Spleen (tissue), 11 donors: Measurements from ENCODE around the gene FREM2. TPM values are rescaled to one million over a fixed set of nuclear protein-coding genes. Genes with fewer than 3 reads are reported as not detected.

Experiments used
- DNase-seq: peaks from one replicate; pipeline ENCODE4 v3.0.0-alpha.2; 2020
- H3K27ac ChIP-seq, 8 donors: fragments of 200-600 bp; sonication (generic) in 7 of 8; 1 replicate in 4 of 8; 2 replicates in 4 of 8; pipeline versions ENCODE4 v1.5.0 to v1.8.0; 2016 to 2021; ENCODE audit warnings: inconsistent platforms in 4 of 8, mild to moderate bottlenecking in 4 of 8, moderate library complexity in 1 of 8
- H3K27me3 ChIP-seq, 7 donors: fragments of 200-600 bp; sonication (generic) in 6 of 7; replicated peaks in 1 of 7; 1 replicate in 4 of 7; 2 replicates in 3 of 7; pipeline versions ENCODE4 v1.5.0 to v1.8.0; 2016 to 2021; ENCODE audit warnings: inconsistent platforms in 3 of 7, mild to moderate bottlenecking in 1 of 7
- H3K36me3 ChIP-seq, 6 donors: fragments of 200-600 bp; sonication (generic) in 5 of 6; 1 replicate in 4 of 6; 2 replicates in 2 of 6; pipeline versions ENCODE4 v1.5.0 to v1.8.0; 2016 to 2021; ENCODE audit warnings: inconsistent platforms in 2 of 6
- H3K4me1 ChIP-seq, 6 donors: fragments of 200-600 bp; sonication (generic) in 5 of 6; 1 replicate in 3 of 6; 2 replicates in 3 of 6; pipeline versions ENCODE4 v1.5.0 to v1.8.0; 2016 to 2021; ENCODE audit warnings: inconsistent platforms in 3 of 6
- H3K4me3 ChIP-seq, 8 donors: fragments of 200-600 bp; sonication (generic) in 7 of 8; 1 replicate in 4 of 8; 2 replicates in 4 of 8; pipeline versions ENCODE4 v1.5.0 to v1.8.0; 2016 to 2021; ENCODE audit warnings: inconsistent platforms in 4 of 8, mild to moderate bottlenecking in 4 of 8, moderate library complexity in 2 of 8
- H3K9me3 ChIP-seq, 8 donors: fragments of 200-600 bp; sonication (generic) in 7 of 8; 1 replicate in 4 of 8; 2 replicates in 4 of 8; pipeline versions ENCODE4 v1.5.0 to v1.8.0; 2016 to 2021; ENCODE audit warnings: inconsistent platforms in 4 of 8
- POLR2A ChIP-seq, 3 donors: fragments of 450-650 bp; IDR thresholded peaks; one replicate each; pipeline ENCODE4 v1.5.1; 2017; ENCODE audit warnings: antibody characterized with exemption in 3 of 3, mild to moderate bottlenecking in 1 of 3
- POLR2AphosphoS5 ChIP-seq, 3 donors: sonication (generic); formaldehyde crosslinking; IDR thresholded peaks; one replicate each; pipeline ENCODE4 v1.5.1; 2017; ENCODE audit warnings: antibody characterized with exemption in 3 of 3
- WGBS, 5 donors: extraction: QIAGEN DNeasy Blood & Tissue Kit in 3 of 5; methylation state at CpG; one replicate each; pipeline versions ENCODE4 v1.1.5 to v1.1.7; 2013 to 2018; 5-methylcytosine and 5-hydroxymethylcytosine counted together
- intact Hi-C: fragments of 100-400 bp; cut with DNase I; formaldehyde crosslinking; loops from one replicate; pipeline ENCODE4 v1.15.0; 2023; ENCODE audit warnings: low total_unique reads
- polyA plus RNA-seq, 3 donors: library from polyadenylated mRNA; stranded (reverse); fragments of 200-250 nt; gene quantifications; one replicate each; pipeline ENCODE4 v1.2.1, GENCODE V29; 2013
- total RNA-seq, 7 donors: library from RNA; depleted of rRNA in 3 of 7; stranded (reverse); fragments of >200 nt in 3 of 7; fragmentation: NEBNext Ultra II Directional in 4 of 7; extraction: Animal tissue kit (Norgen Biotek cat#: 25700) in 4 of 7; gene quantifications; one replicate each; pipeline versions ENCODE4 v1.1.0 to v1.2.1, GENCODE V29; 2016 to 2021
- TF ChIP-seq, protein P1 (sequence below), 11 experiments: fragments of 200-600 bp in 7 of 11; fragments of 450-650 bp in 4 of 11; sonication (generic) in 4 of 11; IDR thresholded peaks in 8 of 11; conservative IDR thresholded peaks in 3 of 11; 1 replicate in 7 of 11; 2 replicates in 4 of 11; pipeline versions ENCODE4 v1.4.0 to v1.8.0; 2016 to 2021; ENCODE audit warnings: antibody characterized with exemption in 11 of 11, inconsistent platforms in 4 of 11, mild to moderate bottlenecking in 1 of 11
- donor health status: healthy with polysubstance abuse.
- donor health status: DM: no; HTN: no; CAD: no; lungs with moderate emphysema.
- donor health status: DM: no; HTN: no; CAD: no.
- donor health status: Bipolar disorder and iron deficiency.
- donor health status: healthy.
- donor health status: DM: no; HTN: no; CAD: no.
- donor health status: DM: yes; HTN: yes; CAD: no.

FREM2 gene
- total and polyA plus RNA-seq, 10 donors: 0.03 to 0.93 (median 0.21) TPM; not detected in 2

- WGBS, 5 donors: 68 to 83% (median 78%) methylated on average over 3 of the region's 3 CpGs
These were observed 213.3 kb downstream of the FREM2 start for GRCh38 chr13:38900188-38900587.

GRCh38 chr13:38902551-38902950, 215.7 kb downstream of the FREM2 start:
- whole genome bisulfite sequencing, 5 donors: 76 to 89% (median 88%) methylated on average over 1 of the region's 1 CpG
- Histone ChIP-seq H3K4me3 (no peak overlapping the region), H3K4me1 (no peaks in the 10 kb centered on the region), H3K36me3 (no peaks in the 10 kb centered on the region), H3K27me3 (peaks cover 0 to 5% (median 0%) of the 10 kb centered on the region in 7 donors), H3K27ac (no peak overlapping the region), H3K9me3 (no peaks in the 10 kb centered on the region)
- intact Hi-C loops: no loop called here
- DNase-seq: no peak
- TF ChIP-seq POLR2AphosphoS5 (IDR thresholded peaks at IDR 0.05) (no peak), POLR2A (IDR thresholded peaks at IDR 0.05) (no peak)
- TF ChIP-seq, protein P1, sequence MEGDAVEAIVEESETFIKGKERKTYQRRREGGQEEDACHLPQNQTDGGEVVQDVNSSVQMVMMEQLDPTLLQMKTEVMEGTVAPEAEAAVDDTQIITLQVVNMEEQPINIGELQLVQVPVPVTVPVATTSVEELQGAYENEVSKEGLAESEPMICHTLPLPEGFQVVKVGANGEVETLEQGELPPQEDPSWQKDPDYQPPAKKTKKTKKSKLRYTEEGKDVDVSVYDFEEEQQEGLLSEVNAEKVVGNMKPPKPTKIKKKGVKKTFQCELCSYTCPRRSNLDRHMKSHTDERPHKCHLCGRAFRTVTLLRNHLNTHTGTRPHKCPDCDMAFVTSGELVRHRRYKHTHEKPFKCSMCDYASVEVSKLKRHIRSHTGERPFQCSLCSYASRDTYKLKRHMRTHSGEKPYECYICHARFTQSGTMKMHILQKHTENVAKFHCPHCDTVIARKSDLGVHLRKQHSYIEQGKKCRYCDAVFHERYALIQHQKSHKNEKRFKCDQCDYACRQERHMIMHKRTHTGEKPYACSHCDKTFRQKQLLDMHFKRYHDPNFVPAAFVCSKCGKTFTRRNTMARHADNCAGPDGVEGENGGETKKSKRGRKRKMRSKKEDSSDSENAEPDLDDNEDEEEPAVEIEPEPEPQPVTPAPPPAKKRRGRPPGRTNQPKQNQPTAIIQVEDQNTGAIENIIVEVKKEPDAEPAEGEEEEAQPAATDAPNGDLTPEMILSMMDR (IDR thresholded peaks at IDR 0.05 in 8 of 11, conservative IDR thresholded peaks at IDR 0.05 in 3 of 11): no peak

More at GRCh38 chr13:38900188-38900587, 213.3 kb downstream of the FREM2 start:
- TF ChIP-seq POLR2AphosphoS5 (IDR thresholded peaks at IDR 0.05): no peak
- Histone ChIP-seq H3K9me3 (no peaks in the 10 kb centered on the region), H3K27me3 (peaks cover 0 to 5% (median 0%) of the 10 kb centered on the region in 7 donors), H3K36me3 (no peaks in the 10 kb centered on the region), H3K4me3 (no peak overlapping the region), H3K27ac (no peak overlapping the region), H3K4me1 (no peaks in the 10 kb centered on the region)
- no peak for DNase-seq
- intact Hi-C loops: no loop called here

DNA sequence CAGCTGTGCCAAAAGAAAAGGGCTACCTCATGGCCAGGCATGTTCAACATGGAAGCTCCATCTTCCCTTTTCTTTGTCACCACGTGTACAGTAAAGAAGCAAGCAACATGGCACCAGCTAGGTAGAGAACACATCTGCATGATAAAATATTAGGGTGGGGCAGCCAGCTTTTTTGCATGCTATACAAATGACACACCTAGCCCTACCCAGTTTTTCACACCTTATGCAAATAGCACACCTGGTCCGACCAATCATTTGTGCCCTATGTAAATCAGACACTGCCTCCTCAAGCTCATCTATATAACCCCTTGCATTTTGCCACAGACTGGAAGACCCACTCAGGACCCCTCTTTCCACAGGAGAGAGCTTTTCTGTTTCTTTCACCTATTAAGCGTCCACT, 218.2 kb downstream of the FREM2 start:
- intact Hi-C loops: no loop called here
- no peak for DNase-seq
- Histone ChIP-seq H3K27me3 (peaks cover 0 to 5% (median 0%) of the 10 kb centered on the region in 7 donors), H3K9me3 (no peaks in the 10 kb centered on the region), H3K27ac (no peak overlapping the region), H3K36me3 (no peaks in the 10 kb centered on the region), H3K4me3 (no peak overlapping the region), H3K4me1 (no peaks in the 10 kb centered on the region)
- TF ChIP-seq, protein P1 (IDR thresholded peaks at IDR 0.05 in 8 of 11, conservative IDR thresholded peaks at IDR 0.05 in 3 of 11): no peak
- TF ChIP-seq POLR2A (IDR thresholded peaks at IDR 0.05) (no peak), POLR2AphosphoS5 (IDR thresholded peaks at IDR 0.05) (no peak)
- 67 to 84% (median 73%) methylated on average over 3 of the region's 3 CpGs for WGBS, 5 donors

DNA sequence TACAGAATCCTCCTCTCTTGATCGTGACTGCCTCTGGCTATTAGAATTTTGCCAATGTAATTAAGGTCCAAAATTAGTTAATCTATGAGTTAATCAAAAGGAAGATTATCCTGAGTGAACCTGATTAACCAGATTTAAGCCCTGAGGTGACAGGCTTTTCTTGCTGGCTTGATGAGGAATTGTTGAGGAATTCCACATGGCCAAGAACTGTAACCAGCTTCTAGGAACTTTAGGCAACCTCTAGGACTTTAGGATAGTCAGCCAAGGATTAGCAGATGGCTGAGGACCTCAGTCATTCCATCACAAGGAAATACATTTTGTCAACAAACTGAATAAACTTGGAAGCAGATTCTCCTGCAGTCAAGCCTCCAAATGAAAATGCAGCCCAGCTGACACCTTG, 219.0 kb downstream of the FREM2 start:
- no peak for TF ChIP-seq POLR2A (IDR thresholded peaks at IDR 0.05)
- TF ChIP-seq POLR2AphosphoS5 (IDR thresholded peaks at IDR 0.05): no peak
- TF ChIP-seq, protein P1 (IDR thresholded peaks at IDR 0.05 in 8 of 11, conservative IDR thresholded peaks at IDR 0.05 in 3 of 11): no peak
- 74 to 90% (median 81%) methylated on average over 1 of the region's 1 CpG for WGBS, 5 donors
- H3K4me3 ChIP-seq: no peak overlapping the region
- H3K9me3 ChIP-seq: no peaks in the 10 kb centered on the region
- H3K27ac ChIP-seq: no peak overlapping the region
- intact Hi-C loops: no loop called here
- peaks cover 0 to 5% (median 0%) of the 10 kb centered on the region in 7 donors for H3K27me3 ChIP-seq
- no peaks in the 10 kb centered on the region for H3K36me3 ChIP-seq
- no peaks in the 10 kb centered on the region for H3K4me1 ChIP-seq
- DNase-seq: no peak

DNA sequence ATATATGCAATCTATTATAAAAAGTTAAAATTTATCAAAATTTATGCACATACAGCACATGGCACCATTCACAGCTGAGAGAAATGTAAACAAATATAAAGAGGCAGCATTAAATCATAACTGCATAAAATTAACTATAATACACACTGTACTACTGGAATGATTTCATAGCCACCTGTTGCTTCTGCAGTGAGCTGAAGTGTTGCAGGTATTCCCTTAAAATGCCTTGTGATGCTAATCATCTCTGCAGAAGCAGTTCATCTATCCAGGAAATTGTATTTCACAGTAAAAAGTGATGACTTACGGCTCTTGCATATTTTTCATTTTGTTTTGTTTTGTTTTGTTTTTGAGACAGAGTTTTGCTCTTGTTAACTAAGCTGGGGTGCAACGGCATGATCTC, 221.7 kb downstream of the FREM2 start:
- H3K27me3 ChIP-seq: peaks cover 0 to 5% (median 0%) of the 10 kb centered on the region in 7 donors
- no peaks in the 10 kb centered on the region for H3K36me3 ChIP-seq
- no peak overlapping the region for H3K4me3 ChIP-seq
- no peak overlapping the region for H3K27ac ChIP-seq
- DNase-seq: no peak
- WGBS, 5 donors: 85 to 96% (median 92%) methylated on average over 2 of the region's 2 CpGs
- no peaks in the 10 kb centered on the region for H3K9me3 ChIP-seq
- intact Hi-C loops: no loop called here
- TF ChIP-seq, protein P1 (IDR thresholded peaks at IDR 0.05 in 8 of 11, conservative IDR thresholded peaks at IDR 0.05 in 3 of 11): no peak
- TF ChIP-seq POLR2AphosphoS5 (IDR thresholded peaks at IDR 0.05): no peak
- TF ChIP-seq POLR2A (IDR thresholded peaks at IDR 0.05): no peak
- H3K4me1 ChIP-seq: no peaks in the 10 kb centered on the region
